ENCODE results near the gene CHMP5. TPM values are rescaled to one million over a fixed set of nuclear protein-coding genes. Genes with fewer than 3 reads are reported as not detected.

Gene CHMP5
- polyA plus RNA-seq, 1 donor (not counting 4 experiments of a cell fraction or from before 2014, with no cell fraction given), result 132 TPM

GRCh38 chr9:33232815-33233214 is 32.0 kb upstream of the CHMP5 start:
- DNase-seq (ENCODE audit: low read depth, low spot score), result no peak
- Histone ChIP-seq H3K9ac (ENCODE audit: control insufficient read depth, extremely low read depth, insufficient read depth, low read length) (no peak overlapping the region), H3K4me1 (ENCODE audit: control insufficient read depth, extremely low read depth, insufficient read depth, low read length) (peaks cover 76% of the 10 kb centered on the region), H3K4me3 (ENCODE audit: control insufficient read depth in 2 of 3, extremely low read depth in 1 of 3, insufficient read depth in 2 of 3, low read depth in 1 of 3, low read length in 3 of 3) (no peak overlapping the region), H3K4me2 (ENCODE audit: control insufficient read depth, extremely low read depth, insufficient read depth, low read depth, low read length) (no peak overlapping the region), H3K27ac (ENCODE audit: control insufficient read depth, insufficient read depth, low read length) (peak overlapping the region; percentile 95), H4K20me1 (ENCODE audit: control insufficient read depth, extremely low read depth, insufficient read depth, low read length) (no peaks in the 10 kb centered on the region), H3K79me2 (ENCODE audit: control insufficient read depth, insufficient read depth, low read length) (no peaks in the 10 kb centered on the region), H2AFZ (ENCODE audit: control insufficient read depth, low read length) (no peak overlapping the region), H3K36me3 (ENCODE audit: control insufficient read depth in 2 of 2, extremely low read depth in 1 of 2, insufficient read depth in 2 of 2, low read length in 2 of 2) (no peaks in the 10 kb centered on the region), H3K9me3 (ENCODE audit: control insufficient read depth, low read depth, low read length) (no peaks in the 10 kb centered on the region), H3K27me3 (ENCODE audit: control insufficient read depth, extremely low read depth, insufficient read depth, low read length) (no peaks in the 10 kb centered on the region), H3K9me1 (ENCODE audit: control insufficient read depth, extremely low read depth, insufficient read depth, low read length) (no peaks in the 10 kb centered on the region)
- no peak for FAIRE-seq
- dilution Hi-C loops (cut with MboI; ENCODE audit: extremely low pct_ligation_motif_present, low sequenced_read_pairs), result no loop called here
- no peak for TF ChIP-seq EZH2 (IDR thresholded peaks at IDR 0.05; ENCODE audit: low read length)
- TF ChIP-seq CTCF (optimal IDR thresholded peaks at IDR 0.05 in 1 of 3, IDR thresholded peaks at IDR 0.05 in 1 of 3, conservative IDR thresholded peaks at IDR 0.05 in 1 of 3; ENCODE audit: extremely low read depth in 1 of 3, insufficient read depth in 2 of 3, low read length in 3 of 3), result no peak

GRCh38 chr9:33233626-33234342 is 31.1 kb upstream of the CHMP5 start:
- Histone ChIP-seq H3K79me2 (ENCODE audit: control insufficient read depth, insufficient read depth, low read length) (no peaks in the 10 kb centered on the region), H3K36me3 (ENCODE audit: control insufficient read depth in 2 of 2, extremely low read depth in 1 of 2, insufficient read depth in 2 of 2, low read length in 2 of 2) (no peaks in the 10 kb centered on the region), H3K4me1 (ENCODE audit: control insufficient read depth, extremely low read depth, insufficient read depth, low read length) (peaks cover 66% of the 10 kb centered on the region), H3K9me1 (ENCODE audit: control insufficient read depth, extremely low read depth, insufficient read depth, low read length) (no peaks in the 10 kb centered on the region), H3K27me3 (ENCODE audit: control insufficient read depth, extremely low read depth, insufficient read depth, low read length) (no peaks in the 10 kb centered on the region), H3K9ac (ENCODE audit: control insufficient read depth, extremely low read depth, insufficient read depth, low read length) (peak overlapping the region; percentile 66), H3K27ac (ENCODE audit: control insufficient read depth, insufficient read depth, low read length) (peak overlapping the region; percentile 95), H3K4me2 (ENCODE audit: control insufficient read depth, extremely low read depth, insufficient read depth, low read depth, low read length) (peak overlapping the region; percentile 69), H3K4me3 (ENCODE audit: control insufficient read depth in 2 of 3, extremely low read depth in 1 of 3, insufficient read depth in 2 of 3, low read depth in 1 of 3, low read length in 3 of 3) (peak overlapping the region in 1 of 3 experiments; percentile 14), H3K9me3 (ENCODE audit: control insufficient read depth, low read depth, low read length) (no peaks in the 10 kb centered on the region), H4K20me1 (ENCODE audit: control insufficient read depth, extremely low read depth, insufficient read depth, low read length) (no peaks in the 10 kb centered on the region), H2AFZ (ENCODE audit: control insufficient read depth, low read length) (no peak overlapping the region)
- FAIRE-seq (peak; percentile 99), DNase-seq (ENCODE audit: low read depth, low spot score) (peak; percentile 99)
- TF ChIP-seq EZH2 (IDR thresholded peaks at IDR 0.05; ENCODE audit: low read length) (no peak), CTCF (optimal IDR thresholded peaks at IDR 0.05 in 1 of 3, IDR thresholded peaks at IDR 0.05 in 1 of 3, conservative IDR thresholded peaks at IDR 0.05 in 1 of 3; ENCODE audit: extremely low read depth in 1 of 3, insufficient read depth in 2 of 3, low read length in 3 of 3) (no peak)
- dilution Hi-C loops (cut with MboI; ENCODE audit: extremely low pct_ligation_motif_present, low sequenced_read_pairs), result no loop called here
